Chondrocyte (in vitro differentiated cells): ENCODE results near the gene SNCAIP. TPM values are rescaled to one million over a fixed set of nuclear protein-coding genes. Genes with fewer than 3 reads are reported as not detected.

Experiments used
- DNase-seq: peaks from one replicate; pipeline ENCODE4 v3.0.0; 2021; ENCODE audit warnings: mixed read lengths, low spot score
- H3K27ac Mint-ChIP-seq: one replicate; pipeline ENCODE4 v1.8.0; 2021; ENCODE audit warnings: mild to moderate bottlenecking, moderate library complexity, mixed read lengths; ENCODE audit not compliant: unreplicated experiment
- H3K27me3 Mint-ChIP-seq: 2 replicates; pipeline ENCODE4 v1.8.0; 2021; ENCODE audit warnings: low read depth, mixed read lengths
- H3K36me3 Mint-ChIP-seq: 2 replicates; pipeline ENCODE4 v1.8.0; 2021; ENCODE audit warnings: low read depth, mixed read lengths
- H3K4me1 Mint-ChIP-seq: 2 replicates; pipeline ENCODE4 v1.8.0; 2021; ENCODE audit warnings: low read depth, mild to moderate bottlenecking, mixed read lengths
- H3K4me3 Mint-ChIP-seq: one replicate; pipeline ENCODE4 v1.8.0; 2021; ENCODE audit warnings: mild to moderate bottlenecking, moderate library complexity, mixed read lengths; ENCODE audit not compliant: unreplicated experiment
- H3K9me3 Mint-ChIP-seq: 2 replicates; pipeline ENCODE4 v1.8.0; 2021; ENCODE audit warnings: low read depth, mixed read lengths
- long read RNA-seq: library from polyadenylated mRNA; stranded (forward); transcript quantifications from one replicate; pipeline ENCODE4 v2.0.0, GENCODE V29; 2021
- total RNA-seq: library from RNA; stranded (reverse); gene quantifications from 3 replicates; pipeline ENCODE4 v1.2.1, GENCODE V29; 2021
- TF ChIP-seq, protein P1 (sequence below): fragments of 200-600 bp; sonication (generic); IDR thresholded peaks from 2 replicates; pipeline ENCODE4 v1.5.0; 2021; ENCODE audit warnings: antibody characterized with exemption, mild to moderate bottlenecking, moderate library complexity

Gene SNCAIP
- 1.2 to 2.6 TPM (median 1.6 TPM) in 3 replicates for total RNA-seq
- long read RNA-seq, partial matches to known transcripts: 1 of 2 reads
- long read RNA-seq, other reads (novel, unspliced or antisense): 0 of 2 reads

DNA sequence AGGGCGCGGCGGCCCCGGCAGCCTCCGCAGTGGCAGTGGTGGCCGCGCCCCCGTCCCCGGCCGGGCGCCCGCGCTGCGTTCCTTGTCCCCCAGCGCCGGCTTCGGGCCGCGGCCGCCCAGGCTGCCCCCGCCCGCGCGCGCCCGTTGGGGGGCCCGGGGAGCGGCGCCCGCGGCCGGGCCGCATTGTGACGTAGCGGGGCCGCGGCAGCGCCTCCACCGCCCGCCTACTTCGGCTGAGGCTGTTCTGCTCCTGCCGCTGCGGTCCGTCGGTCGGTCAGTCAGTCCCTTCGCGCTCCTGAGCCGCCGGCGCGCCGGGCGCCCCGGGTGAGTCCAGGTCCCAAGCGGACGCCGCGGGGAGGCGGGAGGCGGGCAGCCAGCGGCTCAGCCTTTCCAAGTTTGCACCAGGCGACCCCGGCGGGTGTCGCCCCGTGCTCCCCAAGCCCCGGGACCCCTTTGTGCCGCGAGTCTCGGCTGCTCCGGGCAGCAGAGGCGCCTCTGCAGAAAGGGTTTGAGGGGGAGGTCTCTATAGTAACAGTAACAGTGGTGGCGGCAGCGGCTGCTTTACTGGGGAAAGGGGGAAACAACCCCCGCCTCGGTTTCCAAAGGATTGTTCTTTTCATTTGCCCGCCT lies at the start of gene SNCAIP:
Gene SNCAIP, plus strand, starts transcription at position 277 of the 630 bp plus-strand sequence. CDS start 78,898 bp downstream, outside the sequence.
- H3K4me3 Mint-ChIP-seq: peak within 1 kb of the TSS; percentile 68
- H3K27ac Mint-ChIP-seq: peak within 1 kb of the TSS; percentile 6
- H3K9me3 Mint-ChIP-seq: no peaks in the 10 kb centered on the region
- TF ChIP-seq, protein P1, sequence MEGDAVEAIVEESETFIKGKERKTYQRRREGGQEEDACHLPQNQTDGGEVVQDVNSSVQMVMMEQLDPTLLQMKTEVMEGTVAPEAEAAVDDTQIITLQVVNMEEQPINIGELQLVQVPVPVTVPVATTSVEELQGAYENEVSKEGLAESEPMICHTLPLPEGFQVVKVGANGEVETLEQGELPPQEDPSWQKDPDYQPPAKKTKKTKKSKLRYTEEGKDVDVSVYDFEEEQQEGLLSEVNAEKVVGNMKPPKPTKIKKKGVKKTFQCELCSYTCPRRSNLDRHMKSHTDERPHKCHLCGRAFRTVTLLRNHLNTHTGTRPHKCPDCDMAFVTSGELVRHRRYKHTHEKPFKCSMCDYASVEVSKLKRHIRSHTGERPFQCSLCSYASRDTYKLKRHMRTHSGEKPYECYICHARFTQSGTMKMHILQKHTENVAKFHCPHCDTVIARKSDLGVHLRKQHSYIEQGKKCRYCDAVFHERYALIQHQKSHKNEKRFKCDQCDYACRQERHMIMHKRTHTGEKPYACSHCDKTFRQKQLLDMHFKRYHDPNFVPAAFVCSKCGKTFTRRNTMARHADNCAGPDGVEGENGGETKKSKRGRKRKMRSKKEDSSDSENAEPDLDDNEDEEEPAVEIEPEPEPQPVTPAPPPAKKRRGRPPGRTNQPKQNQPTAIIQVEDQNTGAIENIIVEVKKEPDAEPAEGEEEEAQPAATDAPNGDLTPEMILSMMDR: no peak
- DNase-seq: peak; percentile 75
- no peaks in the 10 kb centered on the region for H3K36me3 Mint-ChIP-seq
- peaks cover 16% of the 10 kb centered on the region for H3K27me3 Mint-ChIP-seq
- peaks cover 18% of the 10 kb centered on the region for H3K4me1 Mint-ChIP-seq

DNA sequence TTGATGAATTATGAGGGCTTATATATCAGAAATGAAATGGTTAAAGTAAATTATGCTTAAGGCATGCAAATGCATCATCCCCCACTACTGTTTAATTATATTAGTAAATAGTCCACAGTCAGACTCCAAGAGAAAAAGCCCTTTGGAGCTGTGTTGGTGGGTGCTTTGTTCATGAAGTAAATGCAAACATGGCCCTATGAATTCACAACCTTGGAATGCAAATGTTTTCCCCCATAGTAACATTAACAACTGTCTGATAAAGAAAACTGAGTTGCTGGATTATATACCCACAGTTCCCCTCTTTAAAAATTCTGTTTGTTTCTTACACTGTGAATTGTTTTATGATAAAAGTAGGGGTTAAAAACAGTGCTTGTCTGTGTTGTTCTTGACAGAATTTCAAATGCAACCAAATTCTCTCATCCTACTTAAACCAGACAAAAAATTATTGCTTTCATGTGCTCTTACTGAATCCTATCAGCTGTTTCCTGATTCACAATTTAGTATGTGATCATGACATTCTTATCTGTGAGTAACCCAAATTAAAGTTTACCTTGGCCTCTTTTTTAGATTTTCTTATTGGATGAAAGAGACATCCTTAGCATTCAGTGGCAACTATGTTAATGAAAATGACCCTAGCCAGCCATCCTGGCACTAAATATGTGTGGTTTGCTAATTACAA lies 48.5 kb upstream of the SNCAIP start:
- Mint-ChIP-seq H3K36me3 (no peaks in the 10 kb centered on the region), H3K4me1 (peaks cover 21% of the 10 kb centered on the region), H3K27ac (no peak overlapping the region)

DNA sequence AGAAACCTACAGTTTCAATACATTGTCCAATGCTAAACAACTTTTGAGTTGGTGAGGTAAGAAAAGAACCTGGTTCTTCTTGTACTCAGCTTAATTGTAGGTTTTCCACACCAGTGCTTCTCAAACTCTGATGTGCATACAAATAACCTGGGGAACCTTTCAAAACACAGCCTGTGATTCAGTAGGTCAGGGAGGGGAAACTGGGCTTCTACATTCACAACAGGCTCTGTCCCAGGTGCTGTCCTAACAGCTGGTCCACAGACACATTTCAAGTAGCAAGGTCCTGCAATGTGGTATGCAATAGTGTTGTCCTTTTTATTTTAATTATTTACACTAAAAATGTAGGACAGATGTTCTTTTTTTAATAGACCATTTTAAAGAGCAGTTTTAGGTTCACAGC lies 47.4 kb upstream of the SNCAIP start:
- Mint-ChIP-seq H3K27ac (no peak overlapping the region), H3K36me3 (no peaks in the 10 kb centered on the region), H3K4me3 (no peak overlapping the region), H3K4me1 (peaks cover 20% of the 10 kb centered on the region), H3K9me3 (no peaks in the 10 kb centered on the region), H3K27me3 (peaks cover 15% of the 10 kb centered on the region)
- TF ChIP-seq, protein P1: no peak
- DNase-seq: no peak

More for the DNA sequence above, 48.5 kb upstream of the SNCAIP start:
- Mint-ChIP-seq H3K27me3 (peaks cover 9% of the 10 kb centered on the region), H3K9me3 (no peaks in the 10 kb centered on the region), H3K4me3 (no peak overlapping the region)
- no peak for DNase-seq
- TF ChIP-seq, protein P1: no peak

DNA sequence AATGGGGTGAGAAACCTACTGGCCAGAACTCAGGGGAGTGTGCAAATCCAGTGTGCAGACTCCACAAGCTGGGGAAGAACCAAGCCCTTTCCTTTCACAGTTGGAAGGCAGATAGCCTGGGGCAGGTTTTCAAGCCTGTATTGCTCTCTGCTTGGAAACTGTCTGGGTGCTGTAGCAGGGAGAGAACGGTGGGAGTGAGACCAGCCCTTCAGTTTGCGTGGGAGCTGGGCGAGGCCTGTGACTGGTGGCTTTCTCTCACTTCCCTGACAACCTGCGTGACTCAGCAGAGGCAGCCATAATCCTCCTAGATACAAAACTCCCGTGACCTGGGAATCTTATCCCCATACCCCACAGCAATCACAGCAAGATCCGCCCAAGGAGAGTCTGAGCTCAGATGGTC lies 44.9 kb upstream of the SNCAIP start:
- H3K4me1 Mint-ChIP-seq: peaks cover 11% of the 10 kb centered on the region
- H3K36me3 Mint-ChIP-seq: no peaks in the 10 kb centered on the region
- peaks cover 4% of the 10 kb centered on the region for H3K9me3 Mint-ChIP-seq
- H3K27me3 Mint-ChIP-seq: peaks cover 18% of the 10 kb centered on the region
- no peak overlapping the region for H3K27ac Mint-ChIP-seq
- no peak overlapping the region for H3K4me3 Mint-ChIP-seq
- TF ChIP-seq, protein P1: no peak
- no peak for DNase-seq

DNA sequence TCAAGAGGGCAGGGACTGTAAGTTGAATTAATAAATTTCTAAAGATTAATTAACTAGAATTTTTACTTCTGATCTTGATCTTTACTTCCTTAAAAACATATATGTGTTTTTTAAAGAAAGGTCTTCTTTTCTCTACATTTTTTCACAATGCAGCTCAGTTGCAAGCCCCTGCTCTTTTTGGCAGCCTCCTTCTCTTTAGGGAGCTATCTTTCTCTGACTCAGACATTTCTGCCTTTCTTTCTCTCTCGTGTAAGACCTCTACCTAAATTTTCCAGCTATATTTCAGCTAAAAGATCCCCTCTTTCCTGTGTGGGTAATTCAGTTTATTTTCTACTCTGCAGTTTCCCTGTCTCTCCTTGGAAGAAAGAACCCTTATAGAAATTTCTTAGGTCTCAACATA lies 38.3 kb upstream of the SNCAIP start:
- H3K4me3 Mint-ChIP-seq: no peak overlapping the region
- DNase-seq: no peak
- peaks cover 14% of the 10 kb centered on the region for H3K27me3 Mint-ChIP-seq
- no peaks in the 10 kb centered on the region for H3K4me1 Mint-ChIP-seq
- peaks cover 4% of the 10 kb centered on the region for H3K9me3 Mint-ChIP-seq
- TF ChIP-seq, protein P1: no peak
- H3K27ac Mint-ChIP-seq: no peak overlapping the region
- H3K36me3 Mint-ChIP-seq: no peaks in the 10 kb centered on the region
